ENCODE results near the gene DMXL1. TPM values are rescaled to one million over a fixed set of nuclear protein-coding genes. Genes with fewer than 3 reads are reported as not detected.

The DMXL1 gene
- total and polyA plus RNA-seq, 4 donors, result 8.8 to 125 (median 27.0) TPM

DNA sequence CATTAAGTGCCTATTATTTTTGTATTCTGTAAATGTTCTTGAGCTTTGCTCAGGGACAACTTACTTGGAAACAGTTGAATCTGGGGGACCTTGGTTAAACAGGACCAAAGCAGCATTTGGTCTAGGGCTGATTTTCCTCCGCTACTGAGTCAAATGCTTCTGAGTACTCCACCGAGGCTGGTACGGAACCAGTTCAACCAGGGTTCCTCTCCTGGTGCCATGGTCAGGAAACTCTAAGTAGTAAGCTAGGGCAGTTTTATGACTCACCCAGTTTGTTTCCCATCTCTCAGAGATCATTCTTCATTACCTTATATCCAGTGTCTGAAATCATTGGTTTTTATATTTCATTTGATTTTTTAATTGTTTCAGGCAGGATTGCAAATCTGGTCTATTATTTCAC, 173.0 kb downstream of the DMXL1 start:
- 88 to 91% methylated on average over 3 of the region's 3 CpGs for WGBS, 2 donors
- Histone ChIP-seq H3K4me1 (ENCODE audit: control insufficient read depth in 5 of 5, insufficient read depth in 5 of 5, low read length in 5 of 5) (no peaks in the 10 kb centered on the region), H3K27me3 (ENCODE audit: control insufficient read depth in 3 of 3, insufficient read depth in 3 of 3, low read length in 2 of 3) (no peaks in the 10 kb centered on the region), H3K4me3 (no peak overlapping the region), H3K9ac (ENCODE audit: insufficient read depth in 1 of 2, low read length in 2 of 2) (no peak overlapping the region), H3K27ac (ENCODE audit: low read depth in 1 of 2, low read length in 1 of 2) (no peak overlapping the region), H3K36me3 (ENCODE audit: control insufficient read depth in 4 of 4, insufficient read depth in 4 of 4, low read length in 4 of 4) (peaks cover 0 to 6% (median 2%) of the 10 kb centered on the region in 4 donors), H3K9me3 (ENCODE audit: control insufficient read depth in 4 of 4, insufficient read depth in 3 of 4, low read length in 3 of 4) (no peaks in the 10 kb centered on the region)
- no peak for TF ChIP-seq CTCF (IDR thresholded peaks at IDR 0.05; ENCODE audit: control extremely low read depth, extremely low read depth)
- DNase-seq, result no peak
- ATAC-seq (ENCODE audit: insufficient read depth, low FRiP score), result no peak

- no peak overlapping the region for H3K27ac ChIP-seq (ENCODE audit: low read depth in 1 of 2, low read length in 1 of 2)
- DNase-seq (no peak), ATAC-seq (ENCODE audit: insufficient read depth, low FRiP score) (no peak)
- H3K9ac ChIP-seq (ENCODE audit: insufficient read depth in 1 of 2, low read length in 2 of 2), result no peak overlapping the region
- TF ChIP-seq CTCF (IDR thresholded peaks at IDR 0.05; ENCODE audit: control extremely low read depth, extremely low read depth), result no peak
- H3K27me3 ChIP-seq (ENCODE audit: control insufficient read depth in 3 of 3, insufficient read depth in 3 of 3, low read length in 2 of 3), result no peaks in the 10 kb centered on the region
- 91 to 93% methylated on average over 7 of the region's 7 CpGs for WGBS, 2 donors
- H3K9me3 ChIP-seq (ENCODE audit: control insufficient read depth in 4 of 4, insufficient read depth in 3 of 4, low read length in 3 of 4), result peaks cover 0 to 4% (median 0%) of the 10 kb centered on the region in 4 donors
- no peak overlapping the region for H3K4me3 ChIP-seq
- H3K36me3 ChIP-seq (ENCODE audit: control insufficient read depth in 4 of 4, insufficient read depth in 4 of 4, low read length in 4 of 4), result peaks cover 0 to 2% (median 1%) of the 10 kb centered on the region in 4 donors
- H3K4me1 ChIP-seq (ENCODE audit: control insufficient read depth in 5 of 5, insufficient read depth in 5 of 5, low read length in 5 of 5), result no peaks in the 10 kb centered on the region
These were observed 180.3 kb downstream of the DMXL1 start for GRCh38 chr5:119250946-119251901.

DNA sequence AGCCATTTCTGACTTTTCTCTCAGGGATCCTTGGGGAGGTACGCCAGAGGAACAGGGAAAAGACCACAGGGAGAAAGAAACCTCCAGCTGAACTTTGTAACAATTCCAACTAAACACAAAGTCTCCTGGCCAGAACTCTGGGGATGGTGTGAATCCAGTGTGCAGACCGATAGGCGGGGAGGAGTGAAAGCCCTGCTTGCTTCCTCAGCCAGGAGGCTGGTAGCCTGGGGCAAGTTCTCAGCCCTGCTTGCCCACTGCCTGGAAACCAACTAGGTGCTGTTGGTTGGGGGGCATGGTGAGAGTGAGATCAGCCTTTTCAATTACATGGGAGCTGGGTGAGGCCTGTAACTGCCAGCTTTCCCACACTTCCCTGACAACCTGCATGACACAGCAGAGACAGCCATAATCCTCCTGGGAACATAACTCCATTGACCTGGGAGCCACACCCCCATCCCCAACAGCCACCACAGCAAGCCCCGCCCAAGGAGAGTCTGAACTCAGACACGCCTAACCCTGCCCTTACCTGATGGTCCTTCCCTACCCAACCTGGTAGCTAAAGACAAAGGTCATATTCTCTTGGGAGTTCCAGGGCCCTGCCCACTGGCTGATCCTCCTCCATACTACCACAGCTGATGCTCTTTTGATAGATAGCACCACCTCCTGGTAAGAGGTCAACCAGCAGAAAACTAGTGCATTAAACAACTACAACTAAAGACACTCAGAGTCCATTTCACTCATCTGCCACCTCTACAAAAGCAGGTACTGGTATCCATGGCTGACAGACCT, 184.9 kb downstream of the DMXL1 start:
- no peak for DNase-seq
- Histone ChIP-seq H3K4me3 (no peak overlapping the region), H3K4me1 (ENCODE audit: control insufficient read depth in 5 of 5, insufficient read depth in 5 of 5, low read length in 5 of 5) (no peaks in the 10 kb centered on the region), H3K9me3 (ENCODE audit: control insufficient read depth in 4 of 4, insufficient read depth in 3 of 4, low read length in 3 of 4) (peaks cover 0 to 4% (median 2%) of the 10 kb centered on the region in 4 donors), H3K27me3 (ENCODE audit: control insufficient read depth in 3 of 3, insufficient read depth in 3 of 3, low read length in 2 of 3) (no peaks in the 10 kb centered on the region), H3K9ac (ENCODE audit: insufficient read depth in 1 of 2, low read length in 2 of 2) (no peak overlapping the region), H3K36me3 (ENCODE audit: control insufficient read depth in 4 of 4, insufficient read depth in 4 of 4, low read length in 4 of 4) (peaks cover 0 to 2% (median 1%) of the 10 kb centered on the region in 4 donors), H3K27ac (ENCODE audit: low read depth in 1 of 2, low read length in 1 of 2) (no peak overlapping the region)
- no peak for ATAC-seq (ENCODE audit: insufficient read depth, low FRiP score)
- TF ChIP-seq CTCF (IDR thresholded peaks at IDR 0.05; ENCODE audit: control extremely low read depth, extremely low read depth), result no peak
- WGBS, 2 donors, result 94 to 96% methylated on average over 5 of the region's 5 CpGs
